Right lobe of liver (tissue), 6 donors: ENCODE measurements around the gene GIT1. TPM values are rescaled to one million over a fixed set of nuclear protein-coding genes. Genes with fewer than 3 reads are reported as not detected.
A peak's percentile ranks its signal among the peaks of the same experiment; 100 is the strongest.

ENCODE experiments used
- ATAC-seq, 4 donors: fragments of 200-7000 bp; cut with Tn5 transposase; one replicate each; pipeline ENCODE4 v1.9.1; 2020; ENCODE audit warnings: mild to moderate bottlenecking in 4 of 4, moderate library complexity in 4 of 4
- DNase-seq, 3 donors: peaks; one replicate each; pipeline ENCODE4 v3.0.0-alpha.2; 2020
- H3K27ac ChIP-seq, 3 donors: fragments of 200-600 bp; one replicate each; pipeline ENCODE4 v1.8.0; 2022
- H3K27me3 ChIP-seq, 2 donors: fragments of 200-600 bp; one replicate each; pipeline ENCODE4 v1.8.0; 2022
- H3K36me3 ChIP-seq, 4 donors: fragments of 200-600 bp; sonication (generic) in 1 of 4; one replicate each; pipeline versions ENCODE4 v1.5.1 to v1.8.0; 2017 to 2022; ENCODE audit warnings: control low read depth in 1 of 4
- H3K4me1 ChIP-seq, 4 donors: fragments of 200-600 bp; sonication (generic) in 1 of 4; one replicate each; pipeline versions ENCODE4 v1.5.1 to v1.8.0; 2017 to 2022; ENCODE audit warnings: control low read depth in 1 of 4
- H3K4me3 ChIP-seq, 3 donors: fragments of 200-600 bp; one replicate each; pipeline ENCODE4 v1.8.0; 2022
- H3K9me3 ChIP-seq, 4 donors: fragments of 200-600 bp; sonication (generic) in 1 of 4; one replicate each; pipeline versions ENCODE4 v1.5.1 to v1.8.0; 2017 to 2022; ENCODE audit warnings: control low read depth in 1 of 4
- CTCF ChIP-seq, 4 donors: fragments of 200-600 bp in 3 of 4; fragments of 450-650 bp in 1 of 4; IDR thresholded peaks; one replicate each; pipeline versions ENCODE4 v1.5.1 to v1.8.0; 2016 to 2022; ENCODE audit warnings: antibody characterized with exemption in 4 of 4, mild to moderate bottlenecking in 2 of 4
- POLR2A ChIP-seq: fragments of 450-650 bp; IDR thresholded peaks from one replicate; pipeline ENCODE4 v1.6.1; 2017; ENCODE audit warnings: antibody characterized with exemption, mild to moderate bottlenecking
- WGBS: methylation state at CpG from one replicate; pipeline ENCODE4 v1.1.6; 2018; ENCODE audit warnings: low coverage, low lambda C conversion rate; ENCODE audit not compliant: insufficient coverage; ENCODE audit errors: missing lambda C conversion rate; 5-methylcytosine and 5-hydroxymethylcytosine counted together
- intact Hi-C, 2 donors: fragments of 100-400 bp; cut with DNase I; formaldehyde crosslinking; loops; one replicate each; pipeline versions ENCODE4 v1.11.2 to v1.14.1; 2022
- total RNA-seq, 6 experiments: library from RNA; depleted of rRNA in 2 of 6; stranded (reverse); fragments of >200 nt in 2 of 6; fragmentation: NEBNext Ultra II Directional in 3 of 6; extraction: Animal tissue kit (Norgen Biotek cat#: 25700) in 3 of 6; gene quantifications; one replicate each; pipeline versions ENCODE4 v1.1.0 to v1.2.4, GENCODE V29; 2016 to 2023
- donor health status: DM: no; HTN: yes; CAD: no.
- donor health status: DM: no; HTN: no; CAD: no.
- donor health status: DM: no; HTN: no; CAD: no.
- donor health status: DM: no; HTN: yes; CAD: no.
- donor health status: DM: no; HTN: yes; CAD: no.

GIT1 gene
- total RNA-seq, 6 experiments from 2014 or later = 7.1 to 15.9 (median 8.7) TPM

GRCh38 chr17:29586676-29587469 lies 2.6 kb downstream of the GIT1 start:
- Histone ChIP-seq H3K4me3 (no peak overlapping the region), H3K4me1 (peaks cover 0 to 26% (median 11%) of the 10 kb centered on the region in 4 donors)

GRCh38 chr17:29585080-29585751 lies 4.2 kb downstream of the GIT1 start:
- TF ChIP-seq CTCF (IDR thresholded peaks at IDR 0.05) = peak in 1 of 4 donors; percentile 15
- no peak for TF ChIP-seq POLR2A
- DNase-seq (peak in 1 of 3 donors; percentile 45), ATAC-seq (no peak)
- no peaks in the 10 kb centered on the region for H3K27me3 ChIP-seq
- intact Hi-C loops = no loop called here
- H3K9me3 ChIP-seq = no peaks in the 10 kb centered on the region
- no peak overlapping the region for H3K27ac ChIP-seq
- H3K4me1 ChIP-seq = peaks cover 0 to 14% (median 6%) of the 10 kb centered on the region in 4 donors
- no peak overlapping the region for H3K4me3 ChIP-seq
- H3K36me3 ChIP-seq = no peaks in the 10 kb centered on the region
- 45% methylated on average over 2 of the region's 8 CpGs for WGBS

More at GRCh38 chr17:29586676-29587469, 2.6 kb downstream of the GIT1 start:
- TF ChIP-seq CTCF (IDR thresholded peaks at IDR 0.05) = no peak
- no peak for TF ChIP-seq POLR2A
- H3K27ac ChIP-seq = no peak overlapping the region
- intact Hi-C loops = no loop called here
- ATAC-seq = no peak
- whole genome bisulfite sequencing = no CpG with 5 or more reads among the region's 9 CpGs
- peak in 2 of 3 donors; percentile 16 to 37 for DNase-seq
- no peaks in the 10 kb centered on the region for H3K36me3 ChIP-seq
- H3K27me3 ChIP-seq = no peaks in the 10 kb centered on the region
- no peaks in the 10 kb centered on the region for H3K9me3 ChIP-seq

GRCh38 chr17:29584452-29585079 lies 4.9 kb downstream of the GIT1 start:
- intact Hi-C loops = no loop called here
- H3K27me3 ChIP-seq = no peaks in the 10 kb centered on the region
- DNase-seq = peak in 1 of 3 donors; percentile 40
- no peaks in the 10 kb centered on the region for H3K9me3 ChIP-seq
- WGBS = 53% methylated on average over 4 of the region's 12 CpGs
- TF ChIP-seq POLR2A (no peak), CTCF (IDR thresholded peaks at IDR 0.05) (no peak)
- no peak overlapping the region for H3K4me3 ChIP-seq
- ATAC-seq = no peak
- H3K27ac ChIP-seq = no peak overlapping the region
- H3K4me1 ChIP-seq = peaks cover 0 to 8% (median 3%) of the 10 kb centered on the region in 4 donors
- peaks cover 0 to 1% (median 0%) of the 10 kb centered on the region in 4 donors for H3K36me3 ChIP-seq

GRCh38 chr17:29583324-29584248 lies 5.9 kb downstream of the GIT1 start:
- no peak for ATAC-seq

More at GRCh38 chr17:29583324-29584248, 5.9 kb downstream of the GIT1 start:
- peaks cover 0 to 8% (median 3%) of the 10 kb centered on the region in 4 donors for H3K4me1 ChIP-seq
- TF ChIP-seq CTCF (IDR thresholded peaks at IDR 0.05) (no peak), POLR2A (no peak)
- 67% methylated on average over 1 of the region's 16 CpGs for WGBS
- H3K4me3 ChIP-seq = no peak overlapping the region
- H3K27me3 ChIP-seq = no peaks in the 10 kb centered on the region
- intact Hi-C loops = no loop called here
- no peaks in the 10 kb centered on the region for H3K9me3 ChIP-seq
- peaks cover 0 to 5% (median 0%) of the 10 kb centered on the region in 4 donors for H3K36me3 ChIP-seq
- peak in 1 of 3 donors; percentile 45 for DNase-seq
- H3K27ac ChIP-seq = no peak overlapping the region
